ENCODE measurements around the gene CDKAL1. TPM values are rescaled to one million over a fixed set of nuclear protein-coding genes. Genes with fewer than 3 reads are reported as not detected.
"Not testable (repeated sequence)": the region's sequence is repeated elsewhere in the genome, so short reads cannot be mapped to it uniquely, and the experiment has no call there.

The CDKAL1 gene
- total RNA-seq, 1 donor from 2014 or later: 9.6 TPM

DNA sequence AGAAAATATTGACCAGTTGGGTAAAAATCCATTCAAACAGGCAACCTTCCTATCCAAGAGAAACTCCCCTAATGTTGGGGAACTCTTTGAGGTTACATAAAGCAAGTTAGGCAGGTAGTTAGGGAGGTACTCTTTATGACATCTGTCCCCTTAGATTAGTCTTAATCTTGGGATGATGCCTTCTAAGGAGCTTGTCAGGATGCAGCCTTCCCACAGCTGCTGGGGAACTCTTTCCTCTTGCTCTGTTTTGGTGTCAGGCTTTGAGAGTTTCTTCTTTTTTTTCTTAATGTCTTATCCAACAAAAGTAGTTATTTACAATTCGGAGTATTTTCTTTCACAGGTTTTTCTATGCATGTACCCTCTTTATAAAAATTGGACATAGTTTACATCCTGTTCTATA is 194.8 kb downstream of the CDKAL1 start:
- TF ChIP-seq, protein P1, sequence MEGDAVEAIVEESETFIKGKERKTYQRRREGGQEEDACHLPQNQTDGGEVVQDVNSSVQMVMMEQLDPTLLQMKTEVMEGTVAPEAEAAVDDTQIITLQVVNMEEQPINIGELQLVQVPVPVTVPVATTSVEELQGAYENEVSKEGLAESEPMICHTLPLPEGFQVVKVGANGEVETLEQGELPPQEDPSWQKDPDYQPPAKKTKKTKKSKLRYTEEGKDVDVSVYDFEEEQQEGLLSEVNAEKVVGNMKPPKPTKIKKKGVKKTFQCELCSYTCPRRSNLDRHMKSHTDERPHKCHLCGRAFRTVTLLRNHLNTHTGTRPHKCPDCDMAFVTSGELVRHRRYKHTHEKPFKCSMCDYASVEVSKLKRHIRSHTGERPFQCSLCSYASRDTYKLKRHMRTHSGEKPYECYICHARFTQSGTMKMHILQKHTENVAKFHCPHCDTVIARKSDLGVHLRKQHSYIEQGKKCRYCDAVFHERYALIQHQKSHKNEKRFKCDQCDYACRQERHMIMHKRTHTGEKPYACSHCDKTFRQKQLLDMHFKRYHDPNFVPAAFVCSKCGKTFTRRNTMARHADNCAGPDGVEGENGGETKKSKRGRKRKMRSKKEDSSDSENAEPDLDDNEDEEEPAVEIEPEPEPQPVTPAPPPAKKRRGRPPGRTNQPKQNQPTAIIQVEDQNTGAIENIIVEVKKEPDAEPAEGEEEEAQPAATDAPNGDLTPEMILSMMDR (IDR thresholded peaks at IDR 0.05): no peak
- H3K27me3 Mint-ChIP-seq (ENCODE audit: low read depth): no peaks in the 10 kb centered on the region
- no peaks in the 10 kb centered on the region for H3K36me3 Mint-ChIP-seq (ENCODE audit: low read depth)
- no peak for DNase-seq (ENCODE audit: low spot score)
- H3K4me3 Mint-ChIP-seq (ENCODE audit: unreplicated experiment): no peak overlapping the region
- H3K27ac Mint-ChIP-seq (ENCODE audit: unreplicated experiment): no peak overlapping the region
- peaks cover 9% of the 10 kb centered on the region for H3K4me1 Mint-ChIP-seq (ENCODE audit: low read depth)
- no peaks in the 10 kb centered on the region for H3K9me3 Mint-ChIP-seq (ENCODE audit: low read depth)

DNA sequence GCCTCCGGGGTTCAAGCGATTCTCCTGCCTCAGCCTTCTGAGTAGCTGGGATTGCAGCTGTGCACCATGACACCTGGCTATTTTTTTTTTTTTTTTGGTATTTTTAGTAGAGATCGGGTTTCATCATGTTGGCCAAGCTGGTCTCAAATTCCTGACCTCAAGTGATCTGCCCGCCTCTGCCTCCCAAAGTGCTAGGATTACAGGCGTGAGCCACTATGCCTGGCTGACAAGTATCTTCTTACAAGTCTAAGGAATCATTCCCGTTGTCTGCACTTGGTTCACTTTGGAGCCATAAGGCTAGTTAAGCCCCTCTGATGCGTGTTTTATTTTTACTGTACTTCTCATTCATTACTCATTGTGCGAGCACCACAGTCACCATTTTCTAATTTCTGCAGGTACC is 198.1 kb downstream of the CDKAL1 start:
- not testable (repeated sequence) for H3K4me3 Mint-ChIP-seq (ENCODE audit: unreplicated experiment); H3K27me3 Mint-ChIP-seq (ENCODE audit: low read depth); H3K9me3 Mint-ChIP-seq (ENCODE audit: low read depth); H3K36me3 Mint-ChIP-seq (ENCODE audit: low read depth); H3K4me1 Mint-ChIP-seq (ENCODE audit: low read depth); DNase-seq (ENCODE audit: low spot score); H3K27ac Mint-ChIP-seq (ENCODE audit: unreplicated experiment)

DNA sequence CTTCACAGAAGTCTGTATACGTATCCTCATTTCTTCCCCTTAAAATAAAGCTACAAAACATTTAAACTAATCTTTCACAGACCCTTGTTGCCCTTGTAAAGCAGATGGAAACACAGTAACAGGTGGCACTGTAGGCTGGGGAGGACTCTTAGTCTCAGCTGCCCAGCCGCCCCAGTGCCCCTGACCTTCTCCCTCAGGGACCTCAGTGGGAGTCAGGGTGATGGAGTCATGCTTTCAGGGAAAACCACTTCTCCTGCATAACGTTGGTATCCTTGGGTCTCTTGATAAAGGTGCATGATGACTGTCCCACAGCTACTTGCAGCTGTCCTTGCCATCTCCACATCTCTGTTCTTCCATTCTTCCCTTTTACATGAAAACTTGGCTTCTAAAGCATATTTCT is 198.6 kb downstream of the CDKAL1 start:
- H3K4me3 Mint-ChIP-seq (ENCODE audit: unreplicated experiment): no peak overlapping the region
- H3K4me1 Mint-ChIP-seq (ENCODE audit: low read depth): peaks cover 9% of the 10 kb centered on the region
- no peak for DNase-seq (ENCODE audit: low spot score)
- no peaks in the 10 kb centered on the region for H3K36me3 Mint-ChIP-seq (ENCODE audit: low read depth)
- no peak overlapping the region for H3K27ac Mint-ChIP-seq (ENCODE audit: unreplicated experiment)
- no peaks in the 10 kb centered on the region for H3K9me3 Mint-ChIP-seq (ENCODE audit: low read depth)
- no peaks in the 10 kb centered on the region for H3K27me3 Mint-ChIP-seq (ENCODE audit: low read depth)
- TF ChIP-seq, protein P1 (IDR thresholded peaks at IDR 0.05): no peak

DNA sequence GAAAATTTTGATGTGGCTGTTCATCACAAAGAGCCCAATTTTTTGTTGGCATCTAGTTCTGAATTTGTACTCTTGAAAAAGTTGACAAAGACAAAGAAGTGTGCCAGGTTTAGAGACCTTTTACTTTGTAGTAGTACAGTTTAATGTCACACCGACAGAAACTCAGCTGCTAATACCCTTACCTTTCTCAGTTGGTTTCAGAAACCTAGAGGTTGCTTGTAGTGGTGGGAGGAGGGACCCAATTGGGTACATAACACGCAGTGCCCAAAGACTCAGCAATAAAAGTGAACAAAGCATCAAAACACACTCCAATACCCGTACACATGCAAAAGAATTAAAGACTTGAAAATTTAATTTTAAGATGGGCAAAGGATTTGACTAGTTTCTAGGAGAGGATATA is 203.7 kb downstream of the CDKAL1 start:
- H3K27me3 Mint-ChIP-seq (ENCODE audit: low read depth): no peaks in the 10 kb centered on the region
- TF ChIP-seq, protein P1 (IDR thresholded peaks at IDR 0.05): no peak
- H3K27ac Mint-ChIP-seq (ENCODE audit: unreplicated experiment): no peak overlapping the region
- H3K9me3 Mint-ChIP-seq (ENCODE audit: low read depth): peaks cover 10% of the 10 kb centered on the region
- no peak for DNase-seq (ENCODE audit: low spot score)
- H3K4me3 Mint-ChIP-seq (ENCODE audit: unreplicated experiment): no peak overlapping the region
- peaks cover 13% of the 10 kb centered on the region for H3K36me3 Mint-ChIP-seq (ENCODE audit: low read depth)
- H3K4me1 Mint-ChIP-seq (ENCODE audit: low read depth): peaks cover 3% of the 10 kb centered on the region

DNA sequence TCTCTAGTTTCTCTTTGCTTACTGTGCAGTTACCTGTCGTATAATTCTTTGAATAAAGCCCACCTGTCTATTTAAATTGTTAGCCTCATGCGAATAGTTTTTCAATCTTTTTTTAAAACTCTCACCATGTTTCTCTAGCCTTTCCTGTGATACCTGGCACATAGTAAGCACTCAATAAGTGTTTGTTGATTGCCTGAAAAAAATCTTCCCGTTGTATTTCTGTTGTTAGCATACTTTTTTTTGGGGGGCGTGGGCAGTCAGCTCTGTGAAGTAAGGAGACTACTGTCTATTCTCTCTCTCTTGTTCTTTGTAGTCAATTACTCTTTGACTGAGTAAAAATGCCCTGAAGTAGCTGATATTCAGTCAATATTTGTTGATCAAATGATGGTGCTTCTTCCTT is 205.8 kb downstream of the CDKAL1 start:
- H3K27me3 Mint-ChIP-seq (ENCODE audit: low read depth): no peaks in the 10 kb centered on the region
- peaks cover 10% of the 10 kb centered on the region for H3K9me3 Mint-ChIP-seq (ENCODE audit: low read depth)
- H3K4me3 Mint-ChIP-seq (ENCODE audit: unreplicated experiment): no peak overlapping the region
- H3K27ac Mint-ChIP-seq (ENCODE audit: unreplicated experiment): no peak overlapping the region
- TF ChIP-seq, protein P1 (IDR thresholded peaks at IDR 0.05): no peak
- no peaks in the 10 kb centered on the region for H3K4me1 Mint-ChIP-seq (ENCODE audit: low read depth)
- no peak for DNase-seq (ENCODE audit: low spot score)
- peaks cover 13% of the 10 kb centered on the region for H3K36me3 Mint-ChIP-seq (ENCODE audit: low read depth)

DNA sequence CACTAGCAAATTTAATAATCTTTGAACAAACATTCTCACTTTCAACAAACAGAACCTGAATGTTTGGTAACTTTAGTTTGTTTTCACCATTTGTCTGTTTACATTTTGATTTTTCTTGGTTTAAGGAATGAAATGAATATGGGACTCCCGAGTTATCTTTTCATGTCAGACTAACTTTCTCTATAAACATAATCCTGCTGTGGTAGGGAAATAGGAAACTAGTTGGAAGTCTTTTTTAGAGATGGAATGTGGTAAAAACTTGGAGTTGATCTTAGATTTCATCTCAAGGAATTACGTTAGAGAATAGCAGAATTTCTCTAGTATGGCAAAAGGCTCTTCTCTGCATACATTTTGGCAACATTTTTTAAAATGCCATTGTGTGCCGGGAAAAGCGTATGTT is 206.5 kb downstream of the CDKAL1 start:
- no peak for DNase-seq (ENCODE audit: low spot score)
- H3K27me3 Mint-ChIP-seq (ENCODE audit: low read depth): no peaks in the 10 kb centered on the region
- no peak overlapping the region for H3K4me3 Mint-ChIP-seq (ENCODE audit: unreplicated experiment)
- TF ChIP-seq, protein P1 (IDR thresholded peaks at IDR 0.05): no peak
- peaks cover 13% of the 10 kb centered on the region for H3K36me3 Mint-ChIP-seq (ENCODE audit: low read depth)
- no peaks in the 10 kb centered on the region for H3K4me1 Mint-ChIP-seq (ENCODE audit: low read depth)
- no peak overlapping the region for H3K27ac Mint-ChIP-seq (ENCODE audit: unreplicated experiment)
- H3K9me3 Mint-ChIP-seq (ENCODE audit: low read depth): peaks cover 10% of the 10 kb centered on the region
